ENCODE measurements around the gene PIK3R5. TPM values are rescaled to one million over a fixed set of nuclear protein-coding genes. Genes with fewer than 3 reads are reported as not detected.

The PIK3R5 gene
- total RNA-seq, 1 donor from 2014 or later: 74.1 TPM

DNA sequence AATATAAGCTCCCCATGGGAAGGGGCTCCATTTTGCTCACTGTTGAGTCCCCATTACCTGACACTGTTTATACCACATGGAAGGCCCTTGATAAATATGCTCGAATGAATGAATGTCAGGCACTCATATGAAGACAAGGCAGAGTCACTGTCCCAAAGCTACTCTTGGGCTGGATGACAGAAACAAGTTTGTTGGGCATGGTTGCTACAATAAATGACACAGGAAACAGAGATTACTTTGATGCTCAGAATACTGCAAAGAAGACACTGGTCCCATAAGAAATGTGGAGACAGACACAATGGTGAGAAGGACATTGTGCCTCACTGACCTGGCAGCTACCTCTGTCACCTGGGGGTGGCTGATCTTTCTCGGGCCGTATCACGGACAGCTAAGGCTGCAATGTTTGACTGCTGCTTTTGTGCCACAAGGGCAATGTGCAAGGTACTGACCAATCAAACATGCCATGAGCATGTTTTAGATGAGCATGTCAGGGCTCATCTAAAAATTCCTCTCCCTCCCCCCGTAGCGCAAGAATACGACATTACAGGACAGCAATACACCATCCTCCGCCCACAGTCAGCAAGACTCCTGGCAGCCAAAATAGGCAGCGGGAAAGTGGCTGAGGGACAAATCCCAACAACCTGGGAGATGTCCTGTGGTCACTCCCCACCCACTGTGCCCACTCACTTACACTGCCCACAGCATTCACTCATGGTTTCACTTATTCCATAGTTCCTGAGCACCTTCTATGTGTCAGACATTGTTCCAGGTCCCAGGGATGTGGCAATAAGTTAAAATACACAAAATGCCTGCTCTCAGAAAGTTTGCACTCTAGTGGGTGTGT lies 103.1 kb downstream of the PIK3R5 start:
- intact Hi-C loops (cut with micrococcal nuclease): no loop called here

DNA sequence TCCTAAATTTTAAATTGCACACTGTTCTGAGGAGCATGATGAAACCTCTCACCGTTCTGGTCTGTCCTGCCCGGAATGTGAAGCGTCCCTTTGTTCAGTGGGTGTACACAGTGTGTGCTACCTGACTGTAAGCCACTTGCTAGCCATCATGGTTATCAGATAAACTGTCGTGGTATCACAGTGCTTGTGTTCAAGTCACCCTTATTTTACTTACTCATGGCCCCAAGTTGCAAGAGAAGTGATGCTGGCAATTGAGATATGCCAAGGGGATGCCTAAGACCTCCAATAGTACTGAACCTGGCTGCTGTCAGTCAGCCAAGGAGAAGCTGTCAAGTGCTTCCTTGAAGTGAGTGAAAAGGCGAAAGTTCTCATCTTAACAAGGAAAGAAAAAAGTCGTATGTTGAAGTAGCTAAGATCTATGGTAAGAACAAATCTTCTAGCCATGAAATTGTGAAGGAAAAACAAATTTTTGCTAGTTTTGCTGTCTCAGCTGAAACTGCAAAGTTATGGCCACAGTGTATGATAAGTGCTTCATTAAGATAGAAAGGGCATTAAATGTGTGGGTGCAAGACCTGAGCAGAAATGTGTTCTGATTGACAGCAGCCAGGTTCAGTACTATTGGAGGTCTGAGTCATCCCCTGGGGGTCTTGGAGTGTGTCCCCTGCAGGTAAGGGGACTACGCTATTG lies 103.9 kb downstream of the PIK3R5 start:
- intact Hi-C loops (cut with micrococcal nuclease): no loop called here

GRCh38 chr17:8859804-8860430 lies 105.6 kb downstream of the PIK3R5 start:
- intact Hi-C loops (cut with micrococcal nuclease): loop anchor here (2.0 kb wide), 1 partner anchor 105 kb away; the partner anchor contains the start of gene PIK3R5

- intact Hi-C loops (cut with micrococcal nuclease): loop anchor here (2.0 kb wide), 1 partner anchor 106 kb away; the partner anchor contains the start of gene PIK3R5
Measured at GRCh38 chr17:8859027-8859803, 106.3 kb downstream of the PIK3R5 start.

- intact Hi-C loops (cut with micrococcal nuclease): loop anchor here (1.0 to 2.0 kb wide), 3 partner anchors 10 to 107 kb away; partner anchors contain the start of gene PIK3R5
Measured at GRCh38 chr17:8857919-8858318, 107.6 kb downstream of the PIK3R5 start.

- intact Hi-C loops (cut with micrococcal nuclease): loop anchor here (2.0 kb wide), 1 partner anchor 42 kb away; no protein-coding TSS in a partner anchor
Measured at GRCh38 chr17:8856869-8857575, 108.5 kb downstream of the PIK3R5 start.

- intact Hi-C loops (cut with micrococcal nuclease): loop anchor here (2.0 kb wide), 1 partner anchor 43 kb away; no protein-coding TSS in a partner anchor
Measured at GRCh38 chr17:8856205-8856603, 109.3 kb downstream of the PIK3R5 start.

DNA sequence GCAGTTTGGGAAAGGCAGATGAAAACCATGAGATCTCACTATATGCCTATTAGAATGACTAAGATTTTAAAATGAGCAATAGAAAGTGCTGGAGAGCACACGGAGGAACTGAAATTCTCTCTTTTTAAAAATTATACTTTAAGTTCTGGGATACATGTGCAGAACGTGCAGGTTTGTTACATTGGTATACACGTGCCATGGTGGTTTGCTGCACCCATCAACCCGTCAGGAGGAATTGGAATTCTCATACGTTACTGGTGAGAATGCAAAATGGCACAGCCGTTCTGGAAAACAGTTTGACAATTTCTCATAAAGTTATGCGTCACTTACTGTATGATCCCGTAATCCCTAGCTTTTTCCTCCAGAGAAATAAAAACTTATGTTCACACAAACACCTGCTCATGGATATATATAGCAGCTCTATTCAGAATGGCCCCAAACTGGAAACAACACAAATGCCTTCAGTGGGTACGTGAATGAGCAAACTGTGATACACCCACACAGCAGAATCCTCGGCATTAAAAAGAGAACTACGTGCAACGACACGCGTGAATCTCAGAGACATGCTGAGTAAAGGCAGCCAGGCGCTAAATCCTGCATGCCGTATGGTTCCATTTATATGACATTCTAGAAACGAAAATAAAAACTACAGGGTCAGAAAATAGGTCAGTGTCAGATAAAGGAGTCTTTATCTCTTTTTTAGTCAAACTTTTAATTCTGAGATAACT lies 109.9 kb downstream of the PIK3R5 start:
- intact Hi-C loops (cut with micrococcal nuclease): loop anchor here (2.0 kb wide), 1 partner anchor 43 kb away; no protein-coding TSS in a partner anchor

DNA sequence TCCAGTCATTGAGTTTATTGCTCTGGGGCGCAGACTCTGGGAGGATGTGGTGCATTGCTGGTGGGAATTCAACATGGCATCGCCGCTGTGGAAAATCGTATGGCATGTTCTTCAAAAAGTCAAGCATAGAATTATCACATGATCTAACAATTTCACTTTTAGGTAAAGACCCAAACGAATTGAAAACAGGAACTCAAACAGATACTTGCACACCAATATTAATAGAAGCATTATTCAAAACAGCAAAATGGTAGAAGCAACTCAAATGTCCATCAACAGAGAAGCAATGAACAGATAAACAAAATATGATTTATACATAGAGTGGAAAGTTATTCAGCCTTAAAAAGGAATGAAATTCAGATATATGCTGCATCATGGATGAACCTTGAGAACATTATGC lies 113.9 kb downstream of the PIK3R5 start:
- intact Hi-C loops (cut with micrococcal nuclease): no loop called here

GRCh38 chr17:8849311-8850041 lies 116.0 kb downstream of the PIK3R5 start:
- intact Hi-C loops (cut with micrococcal nuclease): no loop called here

GRCh38 chr17:8847891-8848290 lies 117.6 kb downstream of the PIK3R5 start:
- intact Hi-C loops (cut with micrococcal nuclease): no loop called here

DNA sequence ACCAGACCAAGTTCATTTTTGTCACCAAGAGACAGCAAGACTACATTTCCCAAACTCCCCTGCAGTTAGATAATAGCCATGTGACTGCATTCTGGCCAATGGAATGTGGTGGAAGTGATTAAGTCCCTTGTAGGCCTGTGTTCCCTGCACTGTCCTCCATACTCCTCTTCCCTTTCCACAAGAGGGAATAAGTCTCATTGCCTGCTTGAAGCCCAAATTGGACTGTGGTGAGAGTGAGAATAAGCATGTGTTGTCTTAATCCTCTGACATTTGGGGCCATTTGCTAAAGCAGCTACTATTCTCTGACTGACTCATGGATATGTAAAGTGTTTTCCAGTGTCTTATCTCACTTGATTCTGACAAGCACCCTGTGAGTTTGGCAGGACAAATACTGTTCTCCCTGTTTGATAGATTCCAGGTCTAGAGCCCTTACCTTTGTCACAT lies 118.7 kb downstream of the PIK3R5 start:
- intact Hi-C loops (cut with micrococcal nuclease): no loop called here

DNA sequence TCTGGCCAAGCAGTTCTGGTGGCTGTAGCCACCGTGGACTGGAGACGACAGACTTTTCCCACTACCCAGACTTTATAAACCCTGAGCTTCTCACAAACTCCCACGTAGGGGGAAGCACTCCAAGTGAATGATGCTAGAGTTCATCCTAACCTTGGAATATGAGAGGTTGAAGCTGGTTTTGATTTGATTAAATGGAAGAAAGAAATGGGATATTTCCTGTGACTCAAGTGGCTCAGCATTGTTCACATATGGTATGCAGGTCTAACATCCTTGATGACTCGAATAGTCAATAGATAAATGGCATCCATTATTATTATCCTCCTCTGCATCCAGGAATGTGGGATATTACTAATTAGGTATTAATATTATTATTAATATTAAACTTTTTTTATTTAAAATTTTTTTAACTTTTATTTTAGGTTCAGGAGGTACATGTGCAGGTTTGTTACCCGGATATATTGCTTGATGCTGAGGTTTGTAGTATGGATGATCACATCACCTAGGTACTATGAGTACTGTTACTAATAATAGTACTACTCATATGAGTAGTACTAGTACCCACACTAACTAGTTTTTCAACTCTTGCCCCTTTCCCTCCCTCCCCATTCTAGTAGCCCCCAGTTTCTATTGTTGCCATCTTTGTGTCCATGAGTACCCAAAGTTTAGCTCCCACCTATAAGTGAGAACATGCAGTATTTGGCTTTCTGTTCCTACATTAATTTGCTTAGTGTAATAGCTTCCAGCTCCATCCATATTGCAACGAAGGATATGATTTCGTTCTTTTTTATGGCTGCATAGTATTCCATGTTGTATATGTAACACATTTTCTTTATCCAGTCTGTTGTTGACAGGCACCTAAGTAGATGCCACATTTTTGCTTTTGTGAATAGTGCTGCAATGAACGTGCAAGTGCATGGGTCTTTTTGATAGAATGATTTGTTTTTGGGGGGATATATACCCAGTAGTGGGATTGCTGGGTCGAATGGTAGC lies 121.0 kb downstream of the PIK3R5 start:
- intact Hi-C loops (cut with micrococcal nuclease): no loop called here

- intact Hi-C loops (cut with micrococcal nuclease): no loop called here
Measured at GRCh38 chr17:8843344-8843743, 122.2 kb downstream of the PIK3R5 start.

DNA sequence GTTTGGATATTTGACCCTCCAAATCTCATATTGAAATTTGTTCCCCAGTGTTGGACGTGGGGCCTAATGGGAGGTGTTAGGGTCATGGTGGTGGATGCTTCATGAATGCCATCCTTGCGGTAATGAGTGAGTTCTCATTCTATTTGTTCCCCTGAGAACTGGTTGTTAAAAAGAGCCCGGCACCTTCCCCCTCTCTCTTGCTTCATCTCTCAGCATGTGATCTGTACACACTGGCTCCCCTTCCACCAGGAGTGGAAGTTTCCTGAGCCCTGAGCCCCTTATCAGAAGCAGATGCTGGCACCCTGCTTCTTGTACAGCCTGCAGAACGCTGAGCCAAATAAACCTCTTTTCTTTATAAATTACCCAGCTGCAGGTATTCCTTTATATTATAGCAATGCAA lies 123.7 kb downstream of the PIK3R5 start:
- intact Hi-C loops (cut with micrococcal nuclease): no loop called here

DNA sequence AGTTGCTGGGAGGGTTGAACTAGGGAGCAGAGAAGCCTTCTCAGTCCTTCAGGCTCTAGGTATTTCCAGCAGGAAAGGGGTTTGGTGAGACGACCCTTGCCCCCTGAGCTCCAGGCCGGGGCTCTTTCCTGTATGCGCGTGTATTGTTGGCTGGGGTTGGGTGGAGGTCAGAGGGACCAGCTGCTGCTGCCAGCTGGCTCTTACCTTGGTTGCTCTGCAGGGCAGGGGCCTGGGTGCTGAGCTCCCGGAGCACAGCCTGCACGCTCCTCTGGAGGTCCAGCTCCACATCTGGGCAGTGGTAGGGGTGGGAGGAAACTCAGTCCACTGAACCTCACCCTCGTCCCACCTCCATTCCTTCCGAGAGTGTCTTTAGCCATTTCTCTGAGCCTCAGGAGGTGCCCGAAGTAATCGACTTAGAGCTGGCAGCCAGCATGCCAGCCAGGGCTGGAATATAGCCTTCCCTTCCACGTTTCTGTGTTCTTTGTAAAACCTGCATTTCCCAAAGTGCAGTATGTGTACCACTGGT lies 126.0 kb downstream of the PIK3R5 start:
- intact Hi-C loops (cut with micrococcal nuclease): no loop called here

GRCh38 chr17:8838551-8839095 lies 126.9 kb downstream of the PIK3R5 start:
- intact Hi-C loops (cut with micrococcal nuclease): no loop called here

All from T-helper 1 cell treated with Interleukin-12 subunit alpha and Interleukin-12 subunit beta and Interleukin-4 antibody, amounts not matched to agents 30 ng/mL and 1 ng/mL, for 36 hours (primary cell).